ENCODE data around the gene RNPS1. TPM values are rescaled to one million over a fixed set of nuclear protein-coding genes. Genes with fewer than 3 reads are reported as not detected.

The RNPS1 gene
- polyA plus RNA-seq, 1 of the 3 experiments (the other 2 are of a cell fraction): 277 TPM

DNA sequence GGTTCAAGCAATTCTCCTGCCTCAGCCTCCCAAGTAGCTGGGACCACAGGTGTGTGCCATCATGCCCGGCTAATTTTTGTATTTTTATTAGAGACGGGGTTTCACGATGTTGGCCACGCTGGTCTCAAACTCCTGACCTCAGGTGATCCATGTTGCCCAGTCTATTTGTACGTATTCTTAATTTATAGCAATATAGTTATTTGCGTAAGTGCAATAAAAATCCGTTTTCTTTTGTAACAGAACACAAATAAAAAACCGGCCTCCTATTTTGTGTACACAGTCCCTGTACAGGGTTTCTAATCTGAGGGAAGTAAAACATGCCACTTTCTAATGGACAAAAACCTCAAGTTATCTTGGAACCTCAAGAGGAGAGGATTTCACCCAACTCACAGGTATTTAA, 7.7 kb downstream of the RNPS1 start:
- H3K4me3 ChIP-seq (ENCODE audit: low read depth in 2 of 2, low read length in 1 of 2): no peak overlapping the region
- H2AFZ ChIP-seq (ENCODE audit: low read depth): no peak overlapping the region
- no peak overlapping the region for H3K27ac ChIP-seq (ENCODE audit: low read depth in 2 of 2, low read length in 1 of 2)
- no peaks in the 10 kb centered on the region; a peak in 1 of 4 replicates for H3K4me1 ChIP-seq (ENCODE audit: control insufficient read depth in 1 of 2, insufficient read depth in 2 of 2, low read depth in 1 of 2, low read length in 1 of 2)
- POLR2A ChIA-PET: no interaction called here
- no peak overlapping the region for H3K4me2 ChIP-seq
- no peaks in the 10 kb centered on the region for H3K9me2 ChIP-seq
- no peak overlapping the region for H3K9ac ChIP-seq
- TF ChIP-seq, protein P1, sequence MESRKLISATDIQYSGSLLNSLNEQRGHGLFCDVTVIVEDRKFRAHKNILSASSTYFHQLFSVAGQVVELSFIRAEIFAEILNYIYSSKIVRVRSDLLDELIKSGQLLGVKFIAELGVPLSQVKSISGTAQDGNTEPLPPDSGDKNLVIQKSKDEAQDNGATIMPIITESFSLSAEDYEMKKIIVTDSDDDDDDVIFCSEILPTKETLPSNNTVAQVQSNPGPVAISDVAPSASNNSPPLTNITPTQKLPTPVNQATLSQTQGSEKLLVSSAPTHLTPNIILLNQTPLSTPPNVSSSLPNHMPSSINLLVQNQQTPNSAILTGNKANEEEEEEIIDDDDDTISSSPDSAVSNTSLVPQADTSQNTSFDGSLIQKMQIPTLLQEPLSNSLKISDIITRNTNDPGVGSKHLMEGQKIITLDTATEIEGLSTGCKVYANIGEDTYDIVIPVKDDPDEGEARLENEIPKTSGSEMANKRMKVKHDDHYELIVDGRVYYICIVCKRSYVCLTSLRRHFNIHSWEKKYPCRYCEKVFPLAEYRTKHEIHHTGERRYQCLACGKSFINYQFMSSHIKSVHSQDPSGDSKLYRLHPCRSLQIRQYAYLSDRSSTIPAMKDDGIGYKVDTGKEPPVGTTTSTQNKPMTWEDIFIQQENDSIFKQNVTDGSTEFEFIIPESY (IDR thresholded peaks at IDR 0.05; ENCODE audit: borderline replicate concordance, low read depth): no peak
- TF ChIP-seq CHD2 (IDR thresholded peaks at IDR 0.05; ENCODE audit: low read length, partially characterized antibody) (no peak), REST (IDR thresholded peaks at IDR 0.05; ENCODE audit: low read depth, low read length) (no peak), NRF1 (IDR thresholded peaks at IDR 0.05; ENCODE audit: low read depth, low read length) (no peak), ELF1 (IDR thresholded peaks at IDR 0.05) (no peak), FOXM1 (IDR thresholded peaks at IDR 0.05; ENCODE audit: low read depth) (no peak), POLR2AphosphoS5 (IDR thresholded peaks at IDR 0.05; ENCODE audit: low read depth, low read length) (no peak), FOXJ3 (CRISPR knock-in tag; IDR thresholded peaks at IDR 0.05) (no peak), MXI1 (IDR thresholded peaks at IDR 0.05; ENCODE audit: low read depth, low read length) (no peak), GATA2 (CRISPR knock-in tag; IDR thresholded peaks at IDR 0.05) (no peak), SMC3 (IDR thresholded peaks at IDR 0.05; ENCODE audit: low read depth, low read length) (no peak), PBX3 (IDR thresholded peaks at IDR 0.05) (no peak), RCOR1 (IDR thresholded peaks at IDR 0.05; ENCODE audit: low read length) (no peak), RFX5 (IDR thresholded peaks at IDR 0.05; ENCODE audit: low read length) (no peak), SIN3A (IDR thresholded peaks at IDR 0.05; ENCODE audit: borderline replicate concordance, low read depth, low read length) (no peak), CTCF (IDR thresholded peaks at IDR 0.05) (no peak), RXRA (IDR thresholded peaks at IDR 0.05; ENCODE audit: borderline replicate concordance, low read depth) (no peak), USF2 (IDR thresholded peaks at IDR 0.05; ENCODE audit: borderline replicate concordance, low read depth, low read length) (no peak)
- TF ChIP-seq, protein P2, sequence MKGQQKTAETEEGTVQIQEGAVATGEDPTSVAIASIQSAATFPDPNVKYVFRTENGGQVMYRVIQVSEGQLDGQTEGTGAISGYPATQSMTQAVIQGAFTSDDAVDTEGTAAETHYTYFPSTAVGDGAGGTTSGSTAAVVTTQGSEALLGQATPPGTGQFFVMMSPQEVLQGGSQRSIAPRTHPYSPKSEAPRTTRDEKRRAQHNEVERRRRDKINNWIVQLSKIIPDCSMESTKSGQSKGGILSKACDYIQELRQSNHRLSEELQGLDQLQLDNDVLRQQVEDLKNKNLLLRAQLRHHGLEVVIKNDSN (IDR thresholded peaks at IDR 0.05; ENCODE audit: borderline replicate concordance, low read depth): no peak
- TF ChIP-seq, protein P3, sequence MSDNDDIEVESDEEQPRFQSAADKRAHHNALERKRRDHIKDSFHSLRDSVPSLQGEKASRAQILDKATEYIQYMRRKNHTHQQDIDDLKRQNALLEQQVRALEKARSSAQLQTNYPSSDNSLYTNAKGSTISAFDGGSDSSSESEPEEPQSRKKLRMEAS (IDR thresholded peaks at IDR 0.05; ENCODE audit: low read depth): no peak
- H4K20me1 ChIP-seq (ENCODE audit: insufficient read depth): peaks cover 71% of the 10 kb centered on the region
- peaks cover 24% of the 10 kb centered on the region for H3F3A ChIP-seq (replicated peaks; ENCODE audit: insufficient read depth)
- WGBS (ENCODE audit: low lambda C conversion rate): 91% methylated on average over 8 of the region's 8 CpGs
- peaks cover 91% of the 10 kb centered on the region for H3K79me2 ChIP-seq (ENCODE audit: insufficient read depth)
- no peaks in the 10 kb centered on the region for H3K27me3 ChIP-seq (ENCODE audit: insufficient read depth)
- peaks cover 80 to 92% of the 10 kb centered on the region in 2 experiments for H3K36me3 ChIP-seq (replicated peaks in 1 of 2; ENCODE audit: control insufficient read depth in 1 of 2, insufficient read depth in 2 of 2, low read length in 1 of 2)
- CTCF ChIA-PET: no interaction called here
- no peaks in the 10 kb centered on the region for H3K9me3 ChIP-seq
- DNase-seq: no peak

All from SK-N-SH (cell line).